Epithelial cell of proximal tubule (primary cell): Measurements from ENCODE around the gene BOD1L1. TPM values are rescaled to one million over a fixed set of nuclear protein-coding genes. Genes with fewer than 3 reads are reported as not detected.

Experiments
- DNase-seq: peaks from one replicate; pipeline ENCODE4 v3.0.0-alpha.2; 2011; ENCODE audit warnings: low read depth
- H3K4me3 ChIP-seq: 2 replicates; pipeline ENCODE4 v1.5.1; 2011; ENCODE audit warnings: low read depth, mild to moderate bottlenecking, low read length
- CTCF ChIP-seq: conservative IDR thresholded peaks from 2 replicates; pipeline ENCODE4 v1.5.1; 2012; ENCODE audit warnings: low read depth, mild to moderate bottlenecking, low read length
- total RNA-seq: library from RNA; depleted of rRNA; stranded (reverse); fragments of >200 nt; gene quantifications from 2 replicates; pipeline ENCODE4 v1.2.3, GENCODE V29; 2015

Gene BOD1L1
- total RNA-seq, 1 donor from 2014 or later, result 20.6 TPM

DNA sequence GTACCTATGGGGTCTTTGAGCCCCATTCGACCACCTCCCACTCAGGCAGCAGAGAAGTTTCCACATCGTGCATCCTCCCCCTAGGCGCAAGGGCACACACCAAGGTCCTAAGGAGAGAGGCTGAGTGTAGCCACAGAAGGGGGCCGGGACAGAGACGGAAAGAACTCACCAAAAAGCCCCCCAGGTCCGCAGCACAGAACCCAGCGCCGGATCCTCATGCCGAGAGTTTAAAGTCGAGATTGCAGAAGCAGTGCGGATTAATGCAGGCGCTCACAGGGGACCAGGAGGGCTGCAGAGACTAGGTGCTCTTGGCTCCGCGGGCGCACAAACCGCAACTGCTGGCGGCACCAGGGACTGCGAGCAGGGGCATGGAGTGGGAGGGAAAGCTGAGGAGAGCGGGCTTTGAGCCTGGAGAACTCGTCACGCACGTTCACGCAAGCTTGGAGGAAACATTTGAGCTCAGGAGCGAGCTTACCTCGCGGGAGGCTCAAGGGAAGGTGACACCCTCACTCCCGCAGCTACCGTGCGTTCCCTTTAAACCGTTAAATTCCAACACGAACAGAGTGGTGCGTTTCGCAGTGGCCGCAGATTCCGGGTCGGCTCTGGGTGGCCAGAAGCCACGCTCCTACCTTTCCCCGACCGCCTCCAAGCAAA is 91.7 kb downstream of the BOD1L1 start:
- TF ChIP-seq CTCF, result no peak
- H3K4me3 ChIP-seq, result no peak overlapping the region
- DNase-seq, result no peak

- H3K4me3 ChIP-seq, result no peak overlapping the region
- no peak for DNase-seq
- TF ChIP-seq CTCF, result no peak
These were observed 92.4 kb downstream of the BOD1L1 start for GRCh38 chr4:13535118-13535517.

DNA sequence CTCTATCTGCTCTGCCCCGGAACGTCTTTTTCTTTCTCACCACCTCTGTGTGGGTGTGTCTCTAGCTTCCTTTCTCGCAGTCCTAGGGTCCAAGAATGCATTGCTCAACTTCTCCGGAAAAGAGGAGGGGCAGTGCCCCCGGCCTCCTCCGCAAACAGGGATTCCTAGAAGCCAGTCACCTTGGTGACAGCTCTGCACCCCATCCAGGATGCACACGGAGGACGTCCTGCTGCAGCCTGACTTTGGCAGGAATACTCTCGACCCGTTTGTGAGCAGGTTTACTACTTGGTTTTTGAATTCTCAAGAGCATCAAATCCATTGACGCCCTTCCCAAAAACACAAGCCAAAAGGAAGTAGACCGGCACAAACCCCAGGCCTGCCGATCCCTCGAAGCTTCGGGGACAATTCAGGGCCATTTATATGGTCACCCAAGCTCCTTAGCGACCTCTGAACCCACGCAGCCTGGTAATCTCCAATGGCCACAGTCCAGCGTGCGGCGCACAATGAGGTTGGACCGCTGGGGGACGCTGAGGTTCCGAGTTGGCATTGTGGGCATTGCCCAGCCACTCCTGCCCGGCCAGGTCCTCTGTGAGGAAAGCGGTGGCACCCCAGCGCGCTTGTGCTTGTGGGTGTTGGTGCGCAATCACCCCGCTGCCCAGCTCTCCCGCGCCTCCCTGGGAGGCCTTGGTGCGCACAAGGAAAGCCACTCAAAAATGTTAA is 93.0 kb downstream of the BOD1L1 start:
- no peak for DNase-seq
- H3K4me3 ChIP-seq, result no peak overlapping the region
- no peak for TF ChIP-seq CTCF

- no peak for TF ChIP-seq CTCF
- no peak for DNase-seq
These were observed 93.7 kb downstream of the BOD1L1 start for GRCh38 chr4:13533670-13534343.

GRCh38 chr4:13531625-13531998 is 95.9 kb downstream of the BOD1L1 start:
- no peak for TF ChIP-seq CTCF
- DNase-seq, result no peak
- no peak overlapping the region for H3K4me3 ChIP-seq

More at GRCh38 chr4:13533670-13534343, 93.7 kb downstream of the BOD1L1 start:
- H3K4me3 ChIP-seq, result no peak overlapping the region

DNA sequence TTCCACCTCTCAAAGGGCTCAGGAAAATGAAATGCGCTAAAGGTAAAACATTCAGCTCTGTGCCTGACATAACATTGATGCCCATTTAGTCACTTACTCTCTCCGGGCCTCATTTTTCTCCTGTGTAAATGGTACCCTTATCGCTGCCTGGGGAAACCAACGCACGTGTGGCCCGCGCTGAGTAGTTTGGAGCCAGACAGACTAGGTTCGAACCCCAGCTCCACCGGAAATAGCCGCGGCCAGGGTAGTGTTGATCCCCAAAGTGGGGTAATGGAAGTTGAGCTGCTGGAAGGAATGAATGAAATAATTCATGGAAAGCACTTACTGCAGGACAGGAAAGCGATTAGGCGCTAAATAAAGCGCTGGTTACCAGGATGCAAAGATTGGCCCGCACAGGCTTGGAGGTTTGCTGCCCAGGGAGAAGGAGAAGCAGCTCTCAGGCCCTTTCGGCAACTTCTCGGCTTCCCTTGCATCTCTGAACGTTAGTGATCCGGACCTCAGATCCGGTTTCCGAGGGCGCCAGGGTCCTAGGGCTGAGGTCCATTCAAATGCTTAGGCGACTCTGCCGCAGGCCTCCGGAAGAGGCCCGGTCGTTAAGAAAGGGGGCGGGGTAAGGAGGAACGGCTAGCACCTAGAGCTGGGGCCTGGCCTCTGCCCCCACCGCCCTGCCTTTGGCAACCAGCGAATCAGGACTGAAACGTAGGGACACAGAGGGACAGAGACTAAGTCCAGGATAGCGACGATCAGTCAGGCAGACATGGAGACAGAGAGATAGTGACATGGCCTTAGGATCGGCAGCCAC is 96.5 kb downstream of the BOD1L1 start:
- DNase-seq, result no peak
- no peak for TF ChIP-seq CTCF
- H3K4me3 ChIP-seq, result no peak overlapping the region
